ENCODE data around the gene AKT1S1. TPM values are rescaled to one million over a fixed set of nuclear protein-coding genes. Genes with fewer than 3 reads are reported as not detected.
A peak's percentile ranks its signal among the peaks of the same experiment; 100 is the strongest.

AKT1S1 gene
- total and polyA plus RNA-seq, 2 of the 13 experiments (the other 11 are each of a cell fraction or from before 2014, with no cell fraction given): 13.5 to 27.8 TPM

- TF ChIP-seq GMEB1 (CRISPR knock-in tag; IDR thresholded peaks at IDR 0.05; ENCODE audit: borderline replicate concordance) (peak; percentile 70; the same call in 1 of the 2 replicates), ZNF747 (CRISPR knock-in tag; IDR thresholded peaks at IDR 0.05; ENCODE audit: borderline replicate concordance) (peak; percentile 54; the same call in 1 of the 2 replicates), ZNF329 (CRISPR knock-in tag; IDR thresholded peaks at IDR 0.05; ENCODE audit: low read depth) (no peak), NR0B2 (CRISPR knock-in tag; IDR thresholded peaks at IDR 0.05) (no peak), ARHGAP35 (CRISPR knock-in tag; IDR thresholded peaks at IDR 0.05; ENCODE audit: borderline replicate concordance) (no peak), NAIF1 (CRISPR knock-in tag; IDR thresholded peaks at IDR 0.05; ENCODE audit: borderline replicate concordance) (no peak), ZFP1 (CRISPR knock-in tag; IDR thresholded peaks at IDR 0.05) (no peak), PPARG (CRISPR knock-in tag; conservative IDR thresholded peaks at IDR 0.05) (no peak; the same call in 1 of the 2 replicates), ZNF225 (CRISPR knock-in tag; IDR thresholded peaks at IDR 0.05) (no peak), ZNF512B (CRISPR knock-in tag; IDR thresholded peaks at IDR 0.05; ENCODE audit: borderline replicate concordance) (no peak), SRY (CRISPR knock-in tag; IDR thresholded peaks at IDR 0.05) (no peak), PTBP1 (IDR thresholded peaks at IDR 0.05; ENCODE audit: low read depth, low read length, poor library complexity, severe bottlenecking) (no peak), ZNF724P (CRISPR knock-in tag; IDR thresholded peaks at IDR 0.05; ENCODE audit: borderline replicate concordance) (peak; percentile 20; the same call in 1 of the 2 replicates), GFI1 (CRISPR knock-in tag; IDR thresholded peaks at IDR 0.05; ENCODE audit: borderline replicate concordance) (no peak), CC2D1A (CRISPR knock-in tag; IDR thresholded peaks at IDR 0.05) (no peak), ESRRA (CRISPR knock-in tag; IDR thresholded peaks at IDR 0.05; ENCODE audit: low read depth) (no peak), CREM (IDR thresholded peaks at IDR 0.05) (peak; percentile 95), CREM (CRISPR knock-in tag; IDR thresholded peaks at IDR 0.05) (peak; percentile 66; the same call in 1 of the 2 replicates), HDAC1 (CRISPR knock-in tag; IDR thresholded peaks at IDR 0.05) (peak; percentile 66), POLR2A (IDR thresholded peaks at IDR 0.05; ENCODE audit: insufficient read depth in 1 of 2, low read depth in 2 of 2, low read length in 2 of 2) (peak; percentile 53 to 86), ZNF382 (CRISPR knock-in tag; IDR thresholded peaks at IDR 0.05; ENCODE audit: borderline replicate concordance) (no peak), THAP11 (CRISPR knock-in tag; IDR thresholded peaks at IDR 0.05) (peak; percentile 88)
- TF ChIP-seq, protein P1, sequence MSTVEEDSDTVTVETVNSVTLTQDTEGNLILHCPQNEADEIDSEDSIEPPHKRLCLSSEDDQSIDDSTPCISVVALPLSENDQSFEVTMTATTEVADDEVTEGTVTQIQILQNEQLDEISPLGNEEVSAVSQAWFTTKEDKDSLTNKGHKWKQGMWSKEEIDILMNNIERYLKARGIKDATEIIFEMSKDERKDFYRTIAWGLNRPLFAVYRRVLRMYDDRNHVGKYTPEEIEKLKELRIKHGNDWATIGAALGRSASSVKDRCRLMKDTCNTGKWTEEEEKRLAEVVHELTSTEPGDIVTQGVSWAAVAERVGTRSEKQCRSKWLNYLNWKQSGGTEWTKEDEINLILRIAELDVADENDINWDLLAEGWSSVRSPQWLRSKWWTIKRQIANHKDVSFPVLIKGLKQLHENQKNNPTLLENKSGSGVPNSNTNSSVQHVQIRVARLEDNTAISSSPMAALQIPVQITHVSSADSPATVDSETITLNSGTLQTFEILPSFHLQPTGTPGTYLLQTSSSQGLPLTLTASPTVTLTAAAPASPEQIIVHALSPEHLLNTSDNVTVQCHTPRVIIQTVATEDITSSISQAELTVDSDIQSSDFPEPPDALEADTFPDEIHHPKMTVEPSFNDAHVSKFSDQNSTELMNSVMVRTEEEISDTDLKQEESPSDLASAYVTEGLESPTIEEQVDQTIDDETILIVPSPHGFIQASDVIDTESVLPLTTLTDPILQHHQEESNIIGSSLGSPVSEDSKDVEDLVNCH (CRISPR knock-in tag; IDR thresholded peaks at IDR 0.05): no peak
Observed at GRCh38 chr19:49877020-49877878, at the start of gene AKT1S1, which contains the start of gene TBC1D17 (continued).
